Measurements from ENCODE around the gene MCU.
"Not testable (repeated sequence)": the region's sequence is repeated elsewhere in the genome, so short reads cannot be mapped to it uniquely, and the experiment has no call there.

MCU gene

GRCh38 chr10:72691863-72692743 lies at the start of gene MCU:
Gene MCU, plus strand, starts transcription at chr10:72692143. Its CDS starts 9 bp downstream, at chr10:72692152.
- DNase-seq, result peak; percentile 72

- no peak for DNase-seq
Measured at GRCh38 chr10:72642318-72642717, 49.6 kb upstream of the MCU start.

- no peak for DNase-seq
Measured at GRCh38 chr10:72645263-72645858, 46.6 kb upstream of the MCU start.

GRCh38 chr10:72646971-72647370 lies 45.0 kb upstream of the MCU start:
- not testable (repeated sequence) for DNase-seq

- DNase-seq, result no peak
Measured at GRCh38 chr10:72648301-72648700, 43.6 kb upstream of the MCU start.

- no peak for DNase-seq
Measured at GRCh38 chr10:72649291-72649690, 42.7 kb upstream of the MCU start.

GRCh38 chr10:72653383-72654096 lies 38.4 kb upstream of the MCU start:
- DNase-seq, result no peak

- no peak for DNase-seq
Measured at GRCh38 chr10:72654720-72655119, 37.2 kb upstream of the MCU start.

GRCh38 chr10:72658696-72659400 lies 33.1 kb upstream of the MCU start:
- no peak for DNase-seq

- DNase-seq, result no peak
Measured at GRCh38 chr10:72659694-72660093, 32.2 kb upstream of the MCU start.

GRCh38 chr10:72660220-72660619 lies 31.7 kb upstream of the MCU start:
- DNase-seq, result no peak

GRCh38 chr10:72661431-72661830 lies 30.5 kb upstream of the MCU start:
- no peak for DNase-seq

GRCh38 chr10:72663971-72664370 lies 28.0 kb upstream of the MCU start:
- no peak for DNase-seq

- DNase-seq, result no peak
Measured at GRCh38 chr10:72665925-72666324, 26.0 kb upstream of the MCU start.

- DNase-seq, result no peak
Measured at GRCh38 chr10:72667207-72667864, 24.6 kb upstream of the MCU start.

- DNase-seq, result no peak
Measured at GRCh38 chr10:72673280-72673679, 18.7 kb upstream of the MCU start.

GRCh38 chr10:72674174-72674573 lies 17.8 kb upstream of the MCU start:
- DNase-seq, result not testable (repeated sequence)

- no peak for DNase-seq
Measured at GRCh38 chr10:72679838-72680241, 12.1 kb upstream of the MCU start.

- no peak for DNase-seq
Measured at GRCh38 chr10:72682638-72683037, 9.3 kb upstream of the MCU start.

- DNase-seq, result no peak
Measured at GRCh38 chr10:72685264-72685921, 6.5 kb upstream of the MCU start.

GRCh38 chr10:72686430-72686829 lies 5.5 kb upstream of the MCU start:
- not testable (repeated sequence) for DNase-seq

- no peak for DNase-seq
Measured at GRCh38 chr10:72687035-72687434, 4.9 kb upstream of the MCU start.
